Gastrocnemius medialis (tissue), 4 donors: ENCODE results near the gene ANKH.

ENCODE experiments used
- CTCF ChIP-seq, 5 experiments: fragments of 450-650 bp in 3 of 5; fragments of 200-600 bp in 2 of 5; sonication (generic) in 2 of 5; IDR thresholded peaks in 4 of 5; conservative IDR thresholded peaks in 1 of 5; 1 replicate in 4 of 5; 2 replicates in 1 of 5; pipeline ENCODE4 v1.5.1; 2016 to 2019; ENCODE audit warnings: antibody characterized with exemption in 5 of 5, mild to moderate bottlenecking in 3 of 5, moderate library complexity in 3 of 5
- POLR2A ChIP-seq, 2 donors: fragments of 450-650 bp; IDR thresholded peaks; one replicate each; pipeline ENCODE4 v1.6.1; 2017; ENCODE audit warnings: antibody characterized with exemption in 2 of 2, mild to moderate bottlenecking in 2 of 2, moderate library complexity in 2 of 2

- TF ChIP-seq CTCF (IDR thresholded peaks at IDR 0.05 in 4 of 5, conservative IDR thresholded peaks at IDR 0.05 in 1 of 5) (no peak), POLR2A (IDR thresholded peaks at IDR 0.05) (no peak)
These were observed 83.6 kb downstream of the ANKH start for GRCh38 chr5:14787801-14788579.
